HCT116 (cell line): Measurements from ENCODE around the gene SYNE1. TPM values are rescaled to one million over a fixed set of nuclear protein-coding genes. Genes with fewer than 3 reads are reported as not detected.
"Not testable (repeated sequence)": the region's sequence is repeated elsewhere in the genome, so short reads cannot be mapped to it uniquely, and the experiment has no call there.

Source experiments
- ATAC-seq: fragments of 200-7000 bp; cut with Tn5 transposase; 2 replicates; pipeline ENCODE4 v1.9.1; 2020; ENCODE audit warnings: mild to moderate bottlenecking, moderate library complexity
- BruUV-seq: library from RNA; stranded (reverse); fragments of 400-500 nt; replicated peaks from 2 replicates; lab custom pipeline; 2021; lab: Mats Ljungman, UMichigan
- CTCF ChIA-PET: fragments of 300-600 bp; sonication (Branson Sonifier 250); formaldehyde crosslinking; loops from one replicate; lab custom pipeline; 2021; ENCODE audit warnings: antibody characterized with exemption; lab: Charles Lee
- POLR2A ChIA-PET: fragments of 300-600, 350-600 bp; sonication (Branson Sonifier 250); formaldehyde crosslinking; loops from one replicate; lab custom pipeline; 2021; ENCODE audit warnings: antibody characterized with exemption; lab: Charles Lee
- RAD21 ChIA-PET, 2 experiments: fragments of 300-600 bp; sonication (Branson Sonifier 250); formaldehyde crosslinking; loops; one replicate each; lab custom pipeline; 2023; ENCODE audit warnings: low total read pairs in 2 of 2; ENCODE audit not compliant: uncharacterized antibody in 2 of 2, unreplicated experiment in 2 of 2, low non-redundant PET in 1 of 2; lab: Charles Lee
- DNase-seq: peaks from one replicate; pipeline ENCODE4 v3.0.0-alpha.2; 2010; ENCODE audit warnings: low read depth, low spot score
- H2AFZ ChIP-seq: fragments of 200-600 bp; shearing (Covaris generic), sonication (generic); 2 replicates; pipeline ENCODE4 v1.6.1; 2017; ENCODE audit warnings: low read depth, mixed run types, mixed read lengths, antibody characterized with exemption, low read length; ENCODE audit not compliant: poor library complexity, severe bottlenecking
- H3K27ac ChIP-seq: 2 replicates; pipeline ENCODE4 v1.5.1; 2012; ENCODE audit warnings: low read depth, low read length
- H3K27me3 ChIP-seq: fragments of 200-600 bp; sonication (generic); 2 replicates; pipeline ENCODE4 v1.6.1; 2016; ENCODE audit warnings: mixed run types, low read length, mixed read lengths; ENCODE audit not compliant: insufficient read depth
- H3K36me3 ChIP-seq, 2 experiments: fragments of 200-500 bp in 1 of 2; fragments of 200-600 bp in 1 of 2; sonication (Bioruptor generic) in 1 of 2; sonication (generic) in 1 of 2; 2 replicates each; pipeline versions ENCODE4 v1.5.1 to v1.6.1; 2014 to 2016; ENCODE audit warnings: low read length in 2 of 2, inconsistent platforms in 1 of 2, mixed read lengths in 1 of 2, mixed run types in 1 of 2; ENCODE audit not compliant: insufficient read depth in 2 of 2, control insufficient read depth in 1 of 2
- H3K4me1 ChIP-seq, 2 experiments: fragments of 200-600 bp in 1 of 2; sonication (generic) in 1 of 2; 2 replicates each; pipeline versions ENCODE4 v1.5.1 to v1.6.1; 2012 to 2017; ENCODE audit warnings: low read length in 2 of 2, inconsistent platforms in 1 of 2, mild to moderate bottlenecking in 1 of 2, mixed read lengths in 1 of 2, mixed run types in 1 of 2, moderate library complexity in 1 of 2; ENCODE audit not compliant: insufficient read depth in 2 of 2, control insufficient read depth in 1 of 2
- H3K4me2 ChIP-seq: fragments of 200-600 bp; sonication (generic); 2 replicates; pipeline ENCODE4 v1.6.1; 2017; ENCODE audit warnings: mixed run types, low read length, mixed read lengths
- H3K4me3 ChIP-seq, 2 experiments: fragments of 200-600 bp in 1 of 2; sonication (generic) in 1 of 2; replicated peaks in 1 of 2; 2 replicates each; pipeline ENCODE4 v1.5.1; 2011 to 2016; ENCODE audit warnings: low read length in 2 of 2, control low read depth in 1 of 2, low read depth in 1 of 2, mild to moderate bottlenecking in 1 of 2, mixed read lengths in 1 of 2, mixed run types in 1 of 2
- H3K79me2 ChIP-seq: fragments of 200-600 bp; sonication (generic); 2 replicates; pipeline ENCODE4 v1.6.1; 2017; ENCODE audit warnings: mild to moderate bottlenecking, mixed run types, low read length, moderate library complexity, mixed read lengths; ENCODE audit not compliant: insufficient read depth
- H3K9ac ChIP-seq: fragments of 200-600 bp; sonication (generic); 2 replicates; pipeline ENCODE4 v1.6.1; 2016; ENCODE audit warnings: low read length, mixed read lengths
- H3K9me2 ChIP-seq: fragments of 200-600 bp; sonication (generic), shearing (Covaris generic); 2 replicates; pipeline ENCODE4 v1.6.1; 2017; ENCODE audit warnings: mixed run types, mild to moderate bottlenecking, moderate library complexity; ENCODE audit not compliant: insufficient read depth
- H3K9me3 ChIP-seq, 2 experiments: fragments of 200-500 bp in 1 of 2; fragments of 200-600 bp in 1 of 2; sonication (Bioruptor generic) in 1 of 2; sonication (generic) in 1 of 2; 2 replicates each; pipeline ENCODE4 v1.6.1; 2014 to 2017; ENCODE audit warnings: low read length in 2 of 2, mixed read lengths in 2 of 2, inconsistent platforms in 1 of 2, low read depth in 1 of 2, mild to moderate bottlenecking in 1 of 2, mixed run types in 1 of 2, moderate library complexity in 1 of 2; ENCODE audit not compliant: control insufficient read depth in 1 of 2, insufficient read depth in 1 of 2
- H4K20me1 ChIP-seq: fragments of 200-600 bp; sonication (generic), shearing (Covaris generic); 2 replicates; pipeline ENCODE4 v1.6.1; 2017; ENCODE audit warnings: mixed run types, mild to moderate bottlenecking, moderate library complexity; ENCODE audit not compliant: insufficient read depth
- CBX3 ChIP-seq: IDR thresholded peaks from 2 replicates; pipeline ENCODE4 v1.6.1; 2012; ENCODE audit warnings: low read depth
- FOSL1 ChIP-seq: IDR thresholded peaks from 2 replicates; pipeline ENCODE4 v1.6.1; 2012; ENCODE audit warnings: low read depth
- JUND ChIP-seq: IDR thresholded peaks from 2 replicates; pipeline ENCODE4 v1.6.1; 2012
- SP1 ChIP-seq: IDR thresholded peaks from 2 replicates; pipeline ENCODE4 v1.6.1; 2012; ENCODE audit warnings: low read depth
- SRF ChIP-seq: IDR thresholded peaks from 2 replicates; pipeline ENCODE4 v1.6.1; 2012; ENCODE audit warnings: low read depth
- intact Hi-C: fragments of 100-400 bp; cut with micrococcal nuclease; formaldehyde crosslinking; loops from 2 replicates; pipeline ENCODE4 v1.10.0; 2022
- total RNA-seq: library from RNA; stranded (reverse); gene quantifications from one replicate; pipeline ENCODE4 v1.2.1, GENCODE V29; 2021; ENCODE audit not compliant: unreplicated experiment
- TF ChIP-seq, protein P1 (sequence below): IDR thresholded peaks from 2 replicates; pipeline ENCODE4 v1.6.1; 2012

The SYNE1 gene
- total RNA-seq, 1 experiment from 2014 or later = 5.4 TPM

DNA sequence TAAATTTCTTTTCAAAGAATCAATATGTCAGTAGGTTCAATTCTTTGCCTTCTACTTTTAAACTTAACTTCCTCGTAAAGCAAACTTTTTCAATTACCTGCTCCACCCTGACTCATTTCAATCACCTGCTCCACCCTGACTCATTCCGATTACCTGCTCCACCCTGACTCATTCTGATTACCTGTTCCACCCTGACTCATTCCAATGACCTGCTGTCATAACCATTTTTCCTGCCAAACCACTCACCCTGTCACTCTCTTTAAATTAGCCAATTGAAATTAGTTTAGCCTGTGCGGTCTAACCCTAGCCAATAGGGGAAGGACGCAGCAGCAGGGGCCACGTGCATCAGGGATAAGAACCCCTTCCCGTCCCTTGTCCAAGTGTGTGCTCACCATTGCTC, 141.7 kb downstream of the SYNE1 start:
- H3K36me3 ChIP-seq, H3K27me3 ChIP-seq, H3K27ac ChIP-seq, RAD21 ChIA-PET, H3K79me2 ChIP-seq, intact Hi-C loops, POLR2A ChIA-PET, H4K20me1 ChIP-seq, H3K9ac ChIP-seq, ATAC-seq, H2AFZ ChIP-seq, CTCF ChIA-PET, BruUV-seq, H3K9me2 ChIP-seq, H3K9me3 ChIP-seq: not testable (repeated sequence)
- Histone ChIP-seq H3K4me1 (peaks cover 6 to 39% of the 10 kb centered on the region in 2 experiments; a peak in 3 of 4 replicates), H3K4me2 (peak overlapping the region; percentile 40; the same call in 1 of the 2 replicates), H3K4me3 (0 out of 4 replicates have a peak overlapping the region, but pooled peaks of 1 of the 2 experiments have one; percentile 4)
- DNase-seq = peak; percentile 38
- TF ChIP-seq CBX3 (peak; percentile 90), FOSL1 (peak; percentile 80), JUND (peak; percentile 76), SP1 (peak; percentile 65), SRF (peak; percentile 33; the same call in 1 of the 2 replicates)
- TF ChIP-seq, protein P1, sequence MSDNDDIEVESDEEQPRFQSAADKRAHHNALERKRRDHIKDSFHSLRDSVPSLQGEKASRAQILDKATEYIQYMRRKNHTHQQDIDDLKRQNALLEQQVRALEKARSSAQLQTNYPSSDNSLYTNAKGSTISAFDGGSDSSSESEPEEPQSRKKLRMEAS = 0 out of 2 replicates have a peak, but pooled peaks have one; percentile 23

DNA sequence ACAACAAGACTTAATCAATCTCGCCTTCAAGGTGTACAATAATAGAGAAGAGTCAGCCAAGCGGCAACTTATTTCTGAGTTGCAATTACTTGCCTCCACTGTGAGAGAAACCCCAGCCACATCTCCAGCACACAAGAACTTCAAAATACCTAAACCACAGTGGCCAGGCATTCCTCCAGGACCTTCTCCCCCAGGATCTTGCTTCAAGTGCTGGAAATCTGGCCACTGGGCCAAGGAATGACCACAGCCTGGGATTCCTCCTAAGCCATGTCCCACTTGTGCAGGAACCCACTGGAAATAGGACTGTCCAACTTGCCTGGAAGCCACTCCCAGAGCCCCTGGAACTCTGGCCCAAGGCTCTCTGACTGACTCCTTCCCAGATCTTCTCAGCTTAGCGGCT, 144.9 kb downstream of the SYNE1 start:
- H4K20me1 ChIP-seq, H3K9ac ChIP-seq, H3K9me3 ChIP-seq, H2AFZ ChIP-seq, BruUV-seq, CTCF ChIA-PET, H3K27me3 ChIP-seq, H3K9me2 ChIP-seq, H3K79me2 ChIP-seq, ATAC-seq, DNase-seq, RAD21 ChIA-PET, H3K27ac ChIP-seq, H3K36me3 ChIP-seq, intact Hi-C loops, H3K4me3 ChIP-seq, POLR2A ChIA-PET: not testable (repeated sequence)
- Histone ChIP-seq H3K4me1 (peaks cover 6 to 46% of the 10 kb centered on the region in 2 experiments; a peak in 3 of 4 replicates), H3K4me2 (peak overlapping the region; percentile 40; the same call in 1 of the 2 replicates)

DNA sequence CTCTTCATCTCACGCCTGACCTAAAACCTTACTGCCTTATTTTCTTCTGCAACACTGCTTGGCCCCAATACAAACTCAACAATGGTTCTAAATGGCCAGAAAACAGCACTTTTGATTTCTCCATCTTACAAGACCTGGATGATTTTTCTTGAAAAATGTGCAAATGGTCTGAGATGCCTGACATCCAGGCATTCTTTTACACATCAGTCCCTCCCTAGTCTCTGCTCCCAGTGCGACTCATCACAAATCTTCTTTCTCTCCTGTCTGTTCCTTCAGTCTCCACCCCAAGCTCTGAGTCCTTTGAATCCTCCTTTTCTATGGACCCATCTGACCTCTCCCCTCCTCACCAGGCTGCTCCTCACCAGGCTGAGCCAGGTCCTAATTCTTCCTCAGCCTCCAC, 145.7 kb downstream of the SYNE1 start:
- H3K9me3 ChIP-seq, H3K79me2 ChIP-seq, H3K4me3 ChIP-seq, intact Hi-C loops, BruUV-seq, H4K20me1 ChIP-seq, ATAC-seq, RAD21 ChIA-PET, H3K9me2 ChIP-seq, CTCF ChIA-PET, DNase-seq, H3K36me3 ChIP-seq, POLR2A ChIA-PET, H3K27me3 ChIP-seq: not testable (repeated sequence)
- Histone ChIP-seq H3K4me1 (peaks cover 6 to 46% of the 10 kb centered on the region in 2 experiments; a peak in 3 of 4 replicates), H3K9ac (peak overlapping the region; percentile 40), H3K4me2 (peak overlapping the region; percentile 40), H3K27ac (peak overlapping the region; percentile 36; the same call in 1 of the 2 replicates), H2AFZ (peak overlapping the region; percentile 26)
